Activated T-helper 9 cell treated with anti-CD3 and anti-CD28 coated beads, Interleukin-2, amount 50 U/mL, for 16 hours (primary cell): ENCODE data around the gene ADAT1.

Source experiments
- DNase-seq: peaks from one replicate; pipeline ENCODE4 v3.0.0-alpha.2; 2020; ENCODE audit warnings: low read depth

Gene ADAT1

DNA sequence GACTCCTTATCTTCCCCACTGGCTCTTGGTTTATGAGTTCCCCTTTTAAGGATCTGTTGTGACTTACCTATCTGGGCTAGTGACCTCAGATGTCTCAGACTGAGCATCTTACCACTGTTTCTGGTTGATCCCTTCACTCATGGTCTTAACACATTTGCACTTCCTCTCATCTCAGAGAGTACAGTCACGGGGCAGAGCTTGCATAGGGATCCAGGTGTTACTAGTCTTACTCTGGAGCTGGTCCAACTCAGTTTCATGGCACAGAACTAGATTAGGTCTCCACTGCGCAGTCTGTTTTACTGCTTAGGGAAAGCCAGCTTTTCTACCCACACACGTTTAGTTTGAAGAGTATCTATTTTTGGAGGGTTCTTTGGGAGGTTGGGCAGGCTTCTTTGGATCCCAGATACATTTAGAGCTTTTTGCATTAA lies 46.7 kb downstream of the ADAT1 start:
- DNase-seq, result no peak

DNA sequence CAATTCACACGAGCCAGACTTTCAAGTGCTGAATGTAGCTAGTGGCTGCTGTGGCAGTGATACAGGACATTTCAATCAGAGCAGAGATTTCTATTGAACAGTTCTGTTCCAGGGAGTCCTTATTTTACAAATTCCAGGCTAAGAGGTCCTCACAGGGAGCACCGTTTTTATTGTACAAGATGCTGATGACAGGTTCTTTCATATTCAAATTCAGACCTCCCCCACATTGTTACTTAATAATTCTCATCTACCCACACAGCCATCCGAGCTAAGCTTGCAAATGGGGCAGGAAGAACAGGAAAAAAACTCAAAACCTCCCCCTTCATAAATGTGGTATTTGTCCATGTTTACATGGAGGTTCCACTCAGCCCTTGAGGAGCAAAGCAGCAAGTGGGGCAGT lies 47.1 kb downstream of the ADAT1 start:
- DNase-seq, result no peak

DNA sequence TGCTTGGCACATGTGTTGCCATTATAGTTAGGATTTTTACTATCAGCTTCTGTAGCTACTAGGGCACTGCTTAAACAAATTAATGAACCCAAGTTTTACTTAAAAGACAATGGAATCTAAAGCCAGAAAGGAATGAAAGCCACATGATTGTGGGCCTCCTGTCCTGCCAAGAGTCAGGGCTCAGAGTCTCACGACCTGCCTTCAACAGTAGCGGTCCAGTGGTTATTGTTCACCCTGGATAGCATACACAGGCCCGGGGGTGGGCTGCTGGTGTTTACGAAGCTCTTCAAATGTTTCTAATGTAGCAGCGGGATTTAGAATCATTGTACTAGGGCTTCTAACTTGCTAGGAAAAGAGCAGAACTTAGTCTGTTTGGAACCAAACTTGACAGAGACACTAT lies 49.1 kb downstream of the ADAT1 start:
- no peak for DNase-seq

DNA sequence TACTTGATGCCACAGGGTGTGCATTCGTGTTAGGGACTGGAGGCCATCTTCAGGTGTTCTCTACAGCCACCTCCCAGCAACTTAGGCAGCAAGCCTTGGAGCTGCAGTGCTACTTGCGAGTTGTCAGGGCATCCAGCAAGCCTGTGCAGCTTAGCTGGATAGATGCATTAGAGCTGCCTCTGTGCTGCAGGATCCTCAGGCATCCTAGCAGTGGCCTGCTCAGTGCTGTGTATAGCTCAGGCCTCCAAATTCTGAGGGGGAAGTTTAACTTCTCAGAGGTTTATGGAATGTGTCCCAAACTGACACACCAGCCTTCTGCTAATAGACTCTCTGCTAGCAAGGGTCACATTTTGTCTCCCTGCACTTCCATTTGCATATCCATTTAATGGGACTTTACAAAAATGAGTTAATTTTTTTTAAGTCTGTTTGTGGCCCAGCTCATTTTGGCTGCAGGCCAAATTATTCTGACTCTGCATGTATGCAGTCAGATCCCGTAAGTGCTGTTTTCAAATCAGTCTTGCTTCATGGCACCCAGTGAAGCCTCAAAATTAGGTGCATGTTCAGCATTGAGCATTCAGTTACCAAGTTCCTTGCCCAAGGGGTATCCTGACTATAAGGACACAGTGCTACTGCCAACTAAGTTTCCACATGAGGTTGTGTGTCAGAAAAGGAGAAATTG lies 50.1 kb downstream of the ADAT1 start:
- no peak for DNase-seq

DNA sequence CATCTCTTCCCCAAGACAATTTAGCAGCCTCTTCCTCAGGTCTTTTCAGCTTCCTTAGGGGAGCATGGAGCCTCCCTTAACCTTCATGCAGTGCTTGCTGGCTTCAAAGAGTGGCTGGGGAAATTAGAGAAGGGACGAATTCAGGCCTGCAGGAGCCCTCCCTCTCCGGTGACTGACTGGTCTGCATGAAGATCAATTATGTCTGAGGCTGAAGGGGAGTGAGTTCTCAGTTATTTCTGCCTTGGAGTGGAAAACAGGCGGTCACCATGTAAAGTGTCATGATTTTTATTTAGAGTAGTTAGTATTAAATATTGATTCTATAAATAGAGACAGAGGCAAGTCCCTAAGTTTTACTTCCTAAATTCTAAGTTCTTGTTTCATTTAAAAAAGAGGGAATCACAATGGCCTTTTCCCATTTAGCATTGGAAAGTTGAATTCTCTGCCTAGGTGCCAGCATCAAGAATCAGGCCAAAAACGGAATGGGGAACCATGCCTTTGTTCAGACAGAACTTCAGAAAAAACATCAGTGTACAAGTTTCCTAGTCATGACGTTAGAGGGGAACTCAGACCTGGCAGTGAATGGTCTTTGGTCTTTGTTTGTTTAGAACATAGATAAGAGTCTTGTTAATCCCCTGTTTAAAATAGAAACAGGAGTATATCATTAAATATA lies 52.5 kb downstream of the ADAT1 start:
- DNase-seq, result no peak

DNA sequence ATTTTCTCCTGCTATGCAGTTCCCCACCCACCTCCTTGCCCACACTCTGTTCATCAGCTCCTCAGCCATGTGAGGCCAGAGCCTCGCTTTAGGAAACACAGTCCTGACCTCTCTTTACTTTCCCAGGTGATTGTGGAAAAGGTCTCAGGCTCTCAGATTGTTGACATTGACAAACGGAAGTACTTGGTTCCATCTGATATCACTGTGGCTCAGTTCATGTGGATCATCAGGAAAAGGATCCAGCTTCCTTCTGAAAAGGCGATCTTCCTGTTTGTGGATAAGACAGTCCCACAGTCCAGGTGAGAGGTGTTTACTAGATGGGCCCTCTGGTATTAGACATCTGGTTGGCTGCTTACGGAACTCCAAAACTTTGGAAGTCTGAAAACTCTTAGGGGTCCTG lies 55.2 kb downstream of the ADAT1 start:
- no peak for DNase-seq

DNA sequence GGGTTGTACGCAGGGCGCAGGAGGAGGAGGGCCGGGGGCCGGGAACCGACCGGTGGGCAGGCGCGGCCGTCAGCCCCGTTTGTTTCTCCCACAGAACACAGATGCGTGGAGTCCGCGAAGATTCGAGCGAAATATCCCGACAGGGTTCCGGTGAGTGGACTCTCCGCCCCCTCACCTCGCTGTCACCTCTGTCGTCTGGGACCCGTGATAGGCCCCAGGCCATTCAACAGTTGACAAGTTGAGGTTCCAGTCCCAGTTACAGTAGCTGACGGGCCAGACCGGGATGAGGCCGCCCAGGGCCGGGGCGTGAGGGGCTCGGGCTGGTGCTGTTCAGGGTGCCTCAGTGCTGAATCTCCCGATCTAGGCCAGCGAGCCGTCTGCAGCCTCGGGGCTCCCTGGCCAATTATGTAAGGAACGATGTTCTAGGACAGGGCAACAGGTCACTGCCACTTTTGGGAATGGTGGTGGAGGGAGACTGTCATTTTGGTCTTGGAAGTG lies 56.3 kb downstream of the ADAT1 start:
- no peak for DNase-seq

DNA sequence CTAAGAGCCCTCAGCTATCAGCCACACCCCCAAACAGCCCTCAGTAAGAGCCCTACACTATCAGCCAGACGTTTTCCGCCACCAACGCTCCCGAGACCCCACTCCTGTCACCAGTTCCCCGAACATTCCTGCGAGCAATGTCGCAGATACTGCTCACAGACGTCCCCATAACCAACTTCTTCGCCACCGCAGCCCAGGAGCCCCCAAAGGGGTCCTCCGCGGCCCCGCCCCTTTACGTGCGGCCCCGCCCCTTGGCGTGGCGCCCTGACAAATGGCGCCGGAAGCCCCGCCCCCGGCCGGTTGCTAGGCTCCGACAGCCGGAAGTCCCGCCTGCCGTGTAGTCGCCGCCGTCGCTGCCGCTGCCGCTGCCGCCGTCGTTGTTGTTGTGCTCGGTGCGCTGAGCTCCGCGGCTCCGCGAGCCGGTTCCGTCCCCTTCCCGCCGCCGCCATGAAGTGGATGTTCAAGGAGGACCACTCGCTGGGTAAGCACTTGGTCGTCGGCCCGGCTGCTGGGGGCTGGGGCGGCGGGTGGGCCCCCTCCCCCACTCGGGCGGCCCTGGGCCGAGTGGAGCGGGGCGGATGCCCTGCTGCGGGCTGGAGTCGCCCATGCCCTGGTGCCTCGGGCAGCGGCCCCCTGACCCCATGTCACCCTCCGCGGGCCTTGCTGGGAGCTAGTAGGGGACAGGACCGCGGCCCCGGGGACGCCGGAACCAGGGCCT lies 56.9 kb downstream of the ADAT1 start, which contains the start of gene GABARAPL2:
Gene GABARAPL2 (plus strand): TSS at position 340 of the 718 bp plus-strand sequence. CDS start 108 bp downstream, at position 448.
- DNase-seq, result peak; percentile 87

DNA sequence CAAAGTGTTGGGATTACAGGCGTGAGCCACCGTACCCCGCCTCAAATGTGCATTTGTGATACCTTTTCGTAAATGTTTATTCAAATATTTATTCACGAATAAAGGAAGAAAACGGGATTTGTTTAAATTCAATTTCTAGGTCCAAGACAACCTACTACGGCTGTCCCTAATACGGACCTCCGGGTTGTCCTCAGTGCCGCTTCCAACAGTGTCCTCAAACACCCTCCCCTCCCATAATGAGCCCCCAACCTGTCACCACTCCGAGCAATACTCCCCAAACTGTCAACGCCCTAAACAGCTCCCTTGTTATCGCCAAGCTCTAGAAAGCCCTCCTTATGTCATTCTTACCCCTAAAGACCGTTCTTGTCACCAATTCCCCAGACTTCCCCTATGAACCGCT lies 57.4 kb downstream of the ADAT1 start:
- no peak for DNase-seq

DNA sequence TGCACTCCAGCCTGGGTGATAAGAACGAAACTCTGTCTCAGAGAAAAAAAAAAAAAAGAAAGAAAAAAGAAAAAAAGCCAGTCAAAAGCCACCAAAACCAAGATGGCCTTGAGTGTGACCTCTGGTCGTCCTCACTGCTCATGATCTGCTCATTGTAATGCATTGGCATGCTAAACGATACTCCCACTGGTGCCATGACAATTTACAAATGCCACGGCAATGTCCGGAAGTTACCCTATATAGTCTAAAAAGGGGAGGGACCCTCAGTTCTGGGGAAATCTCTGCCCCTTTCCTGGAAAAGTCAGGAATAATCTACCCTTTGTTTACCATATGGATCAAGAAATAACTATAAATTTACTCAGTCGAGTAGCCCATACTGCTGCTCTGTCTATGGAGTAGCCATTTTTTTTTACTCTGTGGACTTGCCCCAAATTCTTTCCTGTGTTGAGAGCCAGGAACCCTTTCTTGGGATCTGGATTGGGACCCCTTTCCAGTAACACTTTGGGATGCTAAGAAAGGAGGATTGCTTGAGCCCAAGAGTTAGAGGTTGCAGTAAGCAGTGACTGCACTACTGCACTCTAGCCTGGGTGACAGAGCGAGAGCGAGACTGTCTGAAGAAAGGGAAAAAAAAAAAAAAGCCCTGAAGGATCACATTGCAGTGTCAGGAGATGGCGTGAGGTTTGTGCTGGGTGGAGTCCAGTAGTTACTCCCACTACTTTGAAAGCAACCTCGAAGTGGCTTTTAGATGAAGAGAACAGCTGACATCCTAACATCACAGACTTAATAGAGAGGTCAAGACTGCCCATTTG lies 63.3 kb downstream of the ADAT1 start:
- DNase-seq, result no peak

DNA sequence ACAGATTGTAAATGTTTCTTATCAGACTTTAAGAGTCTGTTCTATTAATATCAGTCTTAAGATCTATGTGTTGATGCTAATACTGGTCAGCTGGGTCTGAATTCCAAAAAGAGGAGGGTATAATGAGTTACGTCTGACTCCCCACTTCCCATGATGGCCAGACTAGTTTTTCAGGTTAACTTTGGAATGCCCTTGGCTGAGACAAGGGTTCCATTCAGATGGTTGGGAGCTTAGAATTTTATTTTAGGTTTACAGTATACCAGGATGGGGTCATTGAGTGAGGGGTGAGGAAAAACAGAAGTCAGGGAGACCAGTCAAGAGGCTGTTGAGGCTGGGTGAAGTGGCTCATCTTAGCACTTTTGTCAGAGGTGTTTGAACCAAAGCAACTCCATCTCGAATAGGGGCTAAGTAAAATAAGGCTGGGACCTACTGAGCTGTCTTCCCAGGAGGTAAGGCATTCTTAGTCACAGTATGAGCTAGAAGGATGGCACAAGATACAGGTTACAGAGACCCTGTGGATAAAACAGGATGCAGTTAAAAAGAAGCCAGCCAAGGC lies 64.2 kb downstream of the ADAT1 start:
- DNase-seq, result no peak

DNA sequence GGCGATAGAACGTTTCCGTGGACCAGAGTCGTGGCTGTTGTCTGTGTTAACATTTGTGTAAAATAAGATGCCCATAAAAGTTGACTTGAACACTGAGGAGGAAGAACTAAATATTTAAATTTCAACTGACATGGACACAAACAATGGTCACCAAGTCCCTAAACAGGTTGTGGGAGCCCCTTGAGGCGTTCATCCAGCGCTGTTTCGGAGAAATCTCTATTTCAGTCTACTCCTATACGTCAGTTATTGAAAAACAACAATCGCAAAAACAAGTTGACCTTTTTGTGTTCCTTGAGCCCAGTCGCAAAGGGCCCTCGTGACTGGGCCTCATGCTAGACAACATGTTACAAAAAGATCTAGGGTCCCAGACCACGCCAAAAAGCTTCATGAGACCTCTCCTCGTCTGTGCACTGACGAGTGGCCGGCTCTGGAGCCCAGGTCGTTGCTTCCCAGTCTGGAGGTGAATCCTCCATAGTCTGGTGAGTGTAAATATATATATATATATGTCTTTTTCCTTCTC lies 66.6 kb downstream of the ADAT1 start:
- DNase-seq, result no peak

DNA sequence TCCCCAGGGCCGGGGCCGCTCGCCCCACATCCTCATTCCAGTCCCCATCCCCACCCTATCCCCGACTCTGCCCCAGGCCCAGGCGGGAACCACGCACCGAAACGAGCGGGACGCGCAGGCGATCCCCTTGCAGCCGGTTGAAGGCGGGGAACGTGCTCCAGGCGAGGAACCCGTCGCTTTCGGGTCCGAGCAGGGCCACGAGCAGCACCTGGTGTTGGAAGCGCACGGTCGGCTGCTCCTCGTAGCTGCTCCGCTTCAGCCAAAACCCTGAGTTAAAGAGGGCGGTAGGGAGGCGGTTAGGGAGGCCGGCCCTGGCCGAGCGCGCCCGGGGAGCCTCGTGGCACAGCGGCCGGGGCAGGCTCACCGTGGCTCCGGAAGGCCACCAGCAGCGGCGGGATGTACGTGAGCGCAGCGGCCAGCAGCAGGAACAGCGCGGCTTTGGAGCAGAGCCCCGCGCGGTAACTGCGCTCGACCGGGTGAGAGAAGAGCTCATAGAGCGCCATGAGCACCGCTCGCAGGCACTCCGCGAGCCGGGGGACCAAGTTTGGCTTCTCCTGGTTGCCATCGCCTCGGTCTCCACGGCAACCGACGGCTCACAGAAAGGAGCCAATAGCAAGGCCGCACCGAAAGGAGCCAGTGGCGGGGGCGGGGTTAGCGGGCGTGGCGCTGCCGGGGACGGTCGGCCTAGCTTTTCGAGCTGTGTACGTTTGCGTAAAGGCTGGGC lies 67.2 kb downstream of the ADAT1 start, which contains the start of gene TMEM231:
Gene TMEM231 (minus strand): TSS at position 546 of the 724 bp plus-strand sequence. CDS start 43 bp downstream, at position 503.
- DNase-seq, result peak; percentile 96

DNA sequence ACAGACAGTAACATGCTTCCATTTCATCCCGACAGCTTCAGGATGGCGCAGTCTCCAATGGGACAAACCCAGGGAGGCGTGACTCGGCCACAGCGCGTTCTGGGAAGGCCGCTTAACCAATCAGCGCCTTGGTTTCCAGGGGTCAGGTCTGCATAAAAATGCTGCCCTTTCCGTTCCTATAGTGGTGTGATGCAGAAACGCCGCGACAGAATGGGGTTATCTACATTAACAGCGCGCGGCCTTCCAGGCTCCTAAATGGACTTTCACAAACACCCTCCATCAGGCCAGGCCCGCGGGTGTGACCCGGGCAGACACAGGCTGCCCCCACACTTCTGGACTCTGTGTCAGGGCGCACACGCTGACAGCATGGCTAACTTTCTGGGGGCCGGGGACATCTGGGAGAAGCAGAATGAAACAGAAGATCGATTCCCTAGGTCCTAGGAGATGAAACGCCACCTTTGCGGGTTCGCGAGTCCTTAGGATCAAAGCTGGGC lies 67.8 kb downstream of the ADAT1 start:
- no peak for DNase-seq

DNA sequence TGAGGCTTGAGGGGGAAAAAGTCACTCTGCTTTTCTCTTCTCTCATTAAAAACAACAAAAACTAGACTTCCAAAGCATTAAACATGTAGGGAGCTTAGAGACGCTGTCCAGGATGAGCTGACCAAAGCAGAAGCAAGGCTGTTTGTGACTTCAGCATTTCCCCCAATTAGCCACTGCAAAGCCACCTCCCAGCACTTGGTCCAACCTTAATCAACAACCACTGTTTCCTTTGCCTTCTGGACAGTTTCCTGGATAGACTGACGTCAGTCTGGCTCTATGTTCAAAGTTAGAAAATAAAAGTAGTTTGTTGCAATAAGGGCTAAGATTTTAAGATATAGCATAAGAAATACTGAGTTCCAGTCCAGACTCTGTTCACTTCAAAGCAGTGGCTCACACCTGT lies 70.1 kb downstream of the ADAT1 start:
- no peak for DNase-seq

DNA sequence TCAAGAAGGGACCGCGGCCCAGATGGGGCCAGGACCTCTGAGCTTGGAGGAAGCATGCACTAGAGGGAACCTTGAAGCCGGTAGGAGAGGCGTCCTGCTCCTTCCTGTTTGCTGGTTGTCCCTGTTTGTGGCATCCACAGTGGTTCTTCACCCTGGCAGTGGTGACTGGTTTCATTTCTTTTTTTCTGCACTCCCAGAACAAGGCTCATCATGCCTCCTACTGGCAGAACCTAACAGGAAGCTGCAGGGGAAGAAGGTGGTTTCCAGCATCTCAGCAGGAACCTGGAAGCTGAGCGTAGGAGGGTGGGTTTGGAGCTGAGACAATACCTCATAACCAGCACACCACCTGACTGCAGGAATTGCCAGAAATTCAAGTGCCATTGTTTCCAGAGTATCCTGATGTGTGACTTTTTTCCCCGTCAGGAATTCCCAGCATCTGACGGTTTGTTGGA lies 72.8 kb downstream of the ADAT1 start:
- DNase-seq, result no peak
